ENCODE results near the gene ARHGAP40.

ARHGAP40 gene

DNA sequence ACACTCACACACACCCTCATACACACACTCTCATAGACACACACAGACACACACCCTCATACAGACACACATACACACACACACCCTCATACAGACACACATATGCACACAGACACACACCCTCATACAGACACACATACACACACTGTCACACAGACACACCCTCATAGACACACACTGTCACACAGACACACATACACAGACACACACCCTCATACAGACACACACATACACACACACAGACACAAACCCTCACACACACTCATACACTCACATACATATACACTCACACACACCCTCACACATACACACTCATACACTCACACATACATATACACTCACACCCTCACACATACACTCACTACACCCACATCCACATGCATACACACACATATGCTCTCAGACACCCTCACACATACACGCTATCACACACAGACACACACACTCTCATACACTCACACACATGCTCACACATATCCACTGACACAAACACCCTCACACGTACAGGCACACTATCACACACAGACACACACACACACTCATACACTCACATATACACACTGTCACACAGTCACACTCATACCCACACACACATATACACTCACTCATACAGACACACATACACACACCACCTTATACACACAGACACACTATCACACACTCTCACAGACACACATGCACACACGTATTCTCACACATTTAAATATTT is 11.5 kb upstream of the ARHGAP40 start:
- no peaks in the 10 kb centered on the region for H3K9me3 ChIP-seq (ENCODE audit: control insufficient read depth, insufficient read depth, low read depth, low read length)
- ChIA-PET CTCF (no interaction called here), POLR2A (no interaction called here)
- no peaks in the 10 kb centered on the region for H3K36me3 ChIP-seq (ENCODE audit: control insufficient read depth in 2 of 2, insufficient read depth in 1 of 2, low read length in 2 of 2)
- 0 out of 2 replicates have a peak, but pooled peaks have one; percentile 24 for TF ChIP-seq ZNF398 (tag by site-specific recombination; IDR thresholded peaks at IDR 0.05)
- TF ChIP-seq AEBP2 (tag by site-specific recombination; IDR thresholded peaks at IDR 0.05; ENCODE audit: borderline replicate concordance), result no peak
- TF ChIP-seq ZSCAN5A (tag by site-specific recombination; IDR thresholded peaks at IDR 0.05), result peak; percentile 67; the same call in 1 of the 2 replicates
- no peak for TF ChIP-seq ZNF544 (tag by site-specific recombination; IDR thresholded peaks at IDR 0.05)
- no peak for TF ChIP-seq ZNF837 (tag by site-specific recombination; IDR thresholded peaks at IDR 0.05)
- no peak for TF ChIP-seq ZNF48 (tag by site-specific recombination; IDR thresholded peaks at IDR 0.05)
- TF ChIP-seq ZNF26 (tag by site-specific recombination; IDR thresholded peaks at IDR 0.05), result no peak
- TF ChIP-seq TRIM28 (IDR thresholded peaks at IDR 0.05; ENCODE audit: borderline replicate concordance, low read length), result no peak
- 0 out of 2 replicates have a peak, but pooled peaks have one; percentile 12 for TF ChIP-seq ZNF670 (tag by site-specific recombination; IDR thresholded peaks at IDR 0.05; ENCODE audit: low read depth)
- TF ChIP-seq, protein P1, sequence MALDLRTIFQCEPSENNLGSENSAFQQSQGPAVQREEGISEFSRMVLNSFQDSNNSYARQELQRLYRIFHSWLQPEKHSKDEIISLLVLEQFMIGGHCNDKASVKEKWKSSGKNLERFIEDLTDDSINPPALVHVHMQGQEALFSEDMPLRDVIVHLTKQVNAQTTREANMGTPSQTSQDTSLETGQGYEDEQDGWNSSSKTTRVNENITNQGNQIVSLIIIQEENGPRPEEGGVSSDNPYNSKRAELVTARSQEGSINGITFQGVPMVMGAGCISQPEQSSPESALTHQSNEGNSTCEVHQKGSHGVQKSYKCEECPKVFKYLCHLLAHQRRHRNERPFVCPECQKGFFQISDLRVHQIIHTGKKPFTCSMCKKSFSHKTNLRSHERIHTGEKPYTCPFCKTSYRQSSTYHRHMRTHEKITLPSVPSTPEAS (tag by site-specific recombination; IDR thresholded peaks at IDR 0.05), result peak; percentile 98
- TF ChIP-seq ZNF514 (tag by site-specific recombination; IDR thresholded peaks at IDR 0.05), result peak; percentile 50; the same call in 1 of the 2 replicates
- 0 out of 2 replicates have a peak, but pooled peaks have one; percentile 59 for TF ChIP-seq ZNF776 (tag by site-specific recombination; IDR thresholded peaks at IDR 0.05; ENCODE audit: borderline replicate concordance)
- TF ChIP-seq ZNF350 (tag by site-specific recombination; IDR thresholded peaks at IDR 0.05), result no peak
- 0 out of 2 replicates have a peak, but pooled peaks have one; percentile 34 for TF ChIP-seq SALL2 (tag by site-specific recombination; IDR thresholded peaks at IDR 0.05; ENCODE audit: borderline replicate concordance)
- 0 out of 2 replicates have a peak, but pooled peaks have one; percentile 78 for TF ChIP-seq ZNF571 (tag by site-specific recombination; IDR thresholded peaks at IDR 0.05)
- TF ChIP-seq ZNF626 (tag by site-specific recombination; IDR thresholded peaks at IDR 0.05), result no peak
- TF ChIP-seq ZNF175 (tag by site-specific recombination; IDR thresholded peaks at IDR 0.05), result peak; percentile 6; the same call in 1 of the 2 replicates
- 0 out of 2 replicates have a peak, but pooled peaks have one; percentile 50 for TF ChIP-seq ZNF473 (tag by site-specific recombination; IDR thresholded peaks at IDR 0.05)
- no peak for TF ChIP-seq ZNF202 (tag by site-specific recombination; IDR thresholded peaks at IDR 0.05; ENCODE audit: borderline replicate concordance)
- TF ChIP-seq ZNF791 (tag by site-specific recombination; IDR thresholded peaks at IDR 0.05), result 0 out of 2 replicates have a peak, but pooled peaks have one; percentile 7
- H3K4me3 ChIP-seq (ENCODE audit: low read depth, low read length), result no peak overlapping the region
- no peaks in the 10 kb centered on the region for H3K4me1 ChIP-seq (ENCODE audit: control insufficient read depth, insufficient read depth, low read length)
- H3K27ac ChIP-seq (ENCODE audit: extremely low read depth, low read depth, low read length), result no peak overlapping the region
